Esophagus squamous epithelium (tissue), 5 donors: ENCODE data around the gene CSF1R. TPM values are rescaled to one million over a fixed set of nuclear protein-coding genes. Genes with fewer than 3 reads are reported as not detected.

Source experiments
- DNase-seq: peaks from one replicate; lab custom pipeline; 2025; lab: John Stamatoyannopoulos, UW
- H3K27ac ChIP-seq, 4 donors: fragments of 200-600 bp; sonication (generic); one replicate each; pipeline ENCODE4 v1.5.1; 2016 to 2019; ENCODE audit warnings: mild to moderate bottlenecking in 1 of 4
- H3K27me3 ChIP-seq, 4 donors: fragments of 200-600 bp; sonication (generic); 1 replicate in 3 of 4; 2 replicates in 1 of 4; pipeline versions ENCODE4 v1.5.1 to v1.6.0; 2017 to 2021; ENCODE audit warnings: antibody characterized with exemption in 1 of 4
- H3K36me3 ChIP-seq, 3 donors: fragments of 200-600 bp; sonication (generic); one replicate each; pipeline ENCODE4 v1.5.1; 2016 to 2019
- H3K4me1 ChIP-seq, 3 donors: fragments of 200-600 bp; sonication (generic); one replicate each; pipeline ENCODE4 v1.5.1; 2017 to 2019
- H3K4me3 ChIP-seq, 4 donors: fragments of 200-600 bp; sonication (generic); 1 replicate in 3 of 4; 2 replicates in 1 of 4; pipeline ENCODE4 v1.5.1; 2016 to 2019; ENCODE audit warnings: mild to moderate bottlenecking in 2 of 4, moderate library complexity in 1 of 4
- H3K9me3 ChIP-seq, 3 donors: fragments of 200-600 bp; sonication (generic); one replicate each; pipeline ENCODE4 v1.5.1; 2016 to 2019
- CTCF ChIP-seq, 6 experiments: fragments of 450-650 bp in 4 of 6; fragments of 200-600 bp in 2 of 6; sonication (generic) in 2 of 6; IDR thresholded peaks; one replicate each; pipeline ENCODE4 v1.5.1; 2016 to 2019; ENCODE audit warnings: antibody characterized with exemption in 6 of 6, mild to moderate bottlenecking in 4 of 6, moderate library complexity in 4 of 6
- POLR2A ChIP-seq, 4 donors: fragments of 450-650 bp; IDR thresholded peaks; one replicate each; pipeline ENCODE4 v1.6.1; 2017; ENCODE audit warnings: antibody characterized with exemption in 4 of 4, mild to moderate bottlenecking in 4 of 4, moderate library complexity in 3 of 4
- WGBS, 2 donors: methylation state at CpG; one replicate each; pipeline ENCODE4 v1.1.5; 2018; 5-methylcytosine and 5-hydroxymethylcytosine counted together
- intact Hi-C: fragments of 100-400 bp; cut with DNase I; formaldehyde crosslinking; loops from one replicate; pipeline ENCODE4 v1.15.0; 2022
- total RNA-seq, 4 donors: library from RNA; depleted of rRNA; stranded (reverse); fragments of >200 nt; gene quantifications; one replicate each; pipeline ENCODE4 v1.1.0, GENCODE V29; 2016
- donor health status: DM: yes; HTN: yes; CAD: no.

Gene CSF1R
- total RNA-seq, 4 donors from 2014 or later: 4.3 to 38.7 (median 15.1) TPM

DNA sequence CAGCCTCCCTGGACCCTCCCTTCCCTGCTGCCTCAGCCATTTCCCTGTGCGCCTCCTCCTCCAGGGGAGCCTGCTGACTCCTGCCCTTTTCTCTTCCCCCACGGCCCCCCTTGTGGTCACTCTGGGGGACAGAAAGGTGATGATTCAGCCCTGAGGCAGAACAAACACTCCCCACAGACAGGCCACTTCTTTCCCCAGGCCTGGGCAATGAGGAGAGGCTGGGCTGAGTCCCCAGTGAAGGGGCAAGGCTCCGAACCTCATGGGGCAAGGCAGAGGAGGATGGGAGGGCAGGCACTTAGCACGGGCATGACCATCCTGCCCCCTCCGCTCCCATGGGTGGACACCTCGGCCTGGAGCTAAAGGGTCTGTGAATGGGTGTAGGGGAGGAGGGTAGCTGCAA lies 21.0 kb downstream of the CSF1R start:
- H3K9me3 ChIP-seq: no peaks in the 10 kb centered on the region
- no peaks in the 10 kb centered on the region for H3K36me3 ChIP-seq
- H3K27ac ChIP-seq: peak overlapping the region in 2 of 4 donors; percentile 19 to 69
- intact Hi-C loops: no loop called here
- WGBS, 2 donors: 70 to 73% methylated on average over 4 to 6 of the region's 6 CpGs
- TF ChIP-seq POLR2A (IDR thresholded peaks at IDR 0.05): no peak
- TF ChIP-seq CTCF (IDR thresholded peaks at IDR 0.05): no peak
- no peak overlapping the region for H3K4me3 ChIP-seq
- H3K4me1 ChIP-seq: peaks cover 0 to 5% (median 0%) of the 10 kb centered on the region in 3 donors
- H3K27me3 ChIP-seq: peaks cover 0 to 13% (median 0%) of the 10 kb centered on the region in 4 donors
- no peak for DNase-seq

- Histone ChIP-seq H3K4me3 (no peak overlapping the region), H3K27ac (peak overlapping the region in 2 of 4 donors; percentile 19 to 69), H3K4me1 (peaks cover 0 to 5% (median 0%) of the 10 kb centered on the region in 3 donors), H3K9me3 (no peaks in the 10 kb centered on the region), H3K36me3 (no peaks in the 10 kb centered on the region), H3K27me3 (peaks cover 0 to 13% (median 0%) of the 10 kb centered on the region in 4 donors)
- DNase-seq: no peak
- intact Hi-C loops: no loop called here
- WGBS, 2 donors: 70 to 90% methylated on average over 4 to 5 of the region's 7 CpGs
- TF ChIP-seq POLR2A (IDR thresholded peaks at IDR 0.05): no peak
- TF ChIP-seq CTCF (IDR thresholded peaks at IDR 0.05): no peak
These were observed 21.6 kb downstream of the CSF1R start for GRCh38 chr5:150064681-150065220.

- Histone ChIP-seq H3K36me3 (no peaks in the 10 kb centered on the region), H3K4me3 (no peak overlapping the region), H3K27ac (no peak overlapping the region), H3K4me1 (peaks cover 0 to 7% (median 0%) of the 10 kb centered on the region in 3 donors), H3K27me3 (peaks cover 0 to 13% (median 0%) of the 10 kb centered on the region in 4 donors), H3K9me3 (no peaks in the 10 kb centered on the region)
- no peak for DNase-seq
- intact Hi-C loops: no loop called here
- WGBS, 2 donors: 45 to 73% methylated on average over 3 to 4 of the region's 5 CpGs
- TF ChIP-seq CTCF (IDR thresholded peaks at IDR 0.05): no peak
- no peak for TF ChIP-seq POLR2A (IDR thresholded peaks at IDR 0.05)
These were observed 22.7 kb downstream of the CSF1R start for GRCh38 chr5:150063638-150064037.

DNA sequence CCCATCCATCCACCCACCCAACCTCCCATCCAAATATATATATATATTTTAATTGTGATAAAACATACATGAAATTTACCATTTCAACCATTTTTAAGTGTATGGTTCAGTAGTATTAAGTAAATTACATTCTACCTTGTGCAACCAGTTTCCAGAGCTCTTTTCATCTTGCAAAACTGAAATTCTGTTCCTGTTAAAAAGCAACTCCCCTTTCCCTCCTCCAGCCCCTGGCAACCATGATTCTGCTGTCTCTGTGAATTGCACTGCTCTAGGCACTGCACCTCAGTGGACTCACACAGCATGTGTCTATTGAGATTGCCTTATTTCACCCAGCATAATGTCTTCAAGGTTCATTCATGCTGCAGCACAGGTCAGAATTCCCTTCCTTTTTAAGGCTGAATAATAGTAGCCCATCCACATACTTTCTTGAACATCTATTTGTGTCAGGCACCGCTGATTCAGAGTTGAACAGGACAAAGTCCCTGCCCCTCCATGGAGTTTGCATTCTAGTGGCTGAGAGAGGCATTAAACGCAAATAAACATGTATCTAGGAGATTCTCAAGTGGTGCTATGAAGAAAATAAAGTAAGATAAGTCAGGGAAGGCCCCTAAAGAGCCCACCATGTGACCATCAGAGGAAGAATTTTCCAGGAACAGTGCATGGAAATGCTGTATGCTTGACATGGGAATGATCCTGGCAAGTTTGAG lies 24.0 kb downstream of the CSF1R start:
- Histone ChIP-seq H3K4me3 (no peak overlapping the region), H3K27me3 (peaks cover 0 to 13% (median 0%) of the 10 kb centered on the region in 4 donors), H3K9me3 (no peaks in the 10 kb centered on the region), H3K36me3 (no peaks in the 10 kb centered on the region), H3K4me1 (peaks cover 0 to 10% (median 0%) of the 10 kb centered on the region in 3 donors), H3K27ac (no peak overlapping the region)
- 71 to 74% methylated on average over 2 of the region's 2 CpGs for WGBS, 2 donors
- intact Hi-C loops: no loop called here
- TF ChIP-seq CTCF (IDR thresholded peaks at IDR 0.05): no peak
- no peak for TF ChIP-seq POLR2A (IDR thresholded peaks at IDR 0.05)
- no peak for DNase-seq

GRCh38 chr5:150061538-150061995 lies 24.8 kb downstream of the CSF1R start:
- intact Hi-C loops: no loop called here
- TF ChIP-seq CTCF (IDR thresholded peaks at IDR 0.05) (no peak), POLR2A (IDR thresholded peaks at IDR 0.05) (no peak)
- Histone ChIP-seq H3K4me3 (no peak overlapping the region), H3K4me1 (peaks cover 0 to 10% (median 0%) of the 10 kb centered on the region in 3 donors), H3K9me3 (no peaks in the 10 kb centered on the region), H3K36me3 (no peaks in the 10 kb centered on the region), H3K27me3 (peaks cover 0 to 13% (median 0%) of the 10 kb centered on the region in 4 donors), H3K27ac (no peak overlapping the region)
- DNase-seq: no peak
- 81 to 88% methylated on average over 2 to 4 of the region's 12 CpGs for WGBS, 2 donors
